ENCODE data around the gene TUBB2A. TPM values are rescaled to one million over a fixed set of nuclear protein-coding genes. Genes with fewer than 3 reads are reported as not detected.

The TUBB2A gene
- total and polyA plus RNA-seq, 2 of the 13 experiments (the other 11 are each of a cell fraction or from before 2014, with no cell fraction given), result 35.3 to 106 TPM

GRCh38 chr6:3139090-3139903 is 18.0 kb downstream of the TUBB2A start (continued):
- TF ChIP-seq ZFP91 (CRISPR knock-in tag; IDR thresholded peaks at IDR 0.05; ENCODE audit: borderline replicate concordance) (peak; percentile 81), PATZ1 (CRISPR knock-in tag; IDR thresholded peaks at IDR 0.05) (peak; percentile 83), SAP130 (CRISPR knock-in tag; IDR thresholded peaks at IDR 0.05; ENCODE audit: low read depth) (peak; percentile 100), ZNF878 (CRISPR knock-in tag; IDR thresholded peaks at IDR 0.05) (peak; percentile 95), RORA (CRISPR knock-in tag; IDR thresholded peaks at IDR 0.05) (no peak), SNAPC4 (CRISPR knock-in tag; IDR thresholded peaks at IDR 0.05) (no peak), SP1 (IDR thresholded peaks at IDR 0.05) (no peak), SP1 (CRISPR knock-in tag; IDR thresholded peaks at IDR 0.05) (no peak), KAT8 (CRISPR knock-in tag; IDR thresholded peaks at IDR 0.05) (peak; percentile 89), BHLHE40 (IDR thresholded peaks at IDR 0.05; ENCODE audit: low read length) (peak; percentile 99), NFE2L2 (IDR thresholded peaks at IDR 0.05; ENCODE audit: low read length) (0 out of 2 replicates have a peak, but pooled peaks have one; percentile 10), ZNF816 (CRISPR knock-in tag; IDR thresholded peaks at IDR 0.05; ENCODE audit: borderline replicate concordance) (peak; percentile 56; the same call in 1 of the 2 replicates), CC2D1A (CRISPR knock-in tag; IDR thresholded peaks at IDR 0.05) (0 out of 2 replicates have a peak, but pooled peaks have one; percentile 8), FUBP1 (CRISPR knock-in tag; IDR thresholded peaks at IDR 0.05; ENCODE audit: borderline replicate concordance) (peak; percentile 47; the same call in 1 of the 2 replicates), CENPT (CRISPR knock-in tag; IDR thresholded peaks at IDR 0.05; ENCODE audit: low read depth) (no peak), ZNF670 (CRISPR knock-in tag; IDR thresholded peaks at IDR 0.05; ENCODE audit: borderline replicate concordance) (no peak), ZNF24 (IDR thresholded peaks at IDR 0.05) (peak; percentile 43; the same call in 1 of the 2 replicates)

All from HepG2 (cell line).